HepG2 (cell line): ENCODE results near the gene NADK2. TPM values are rescaled to one million over a fixed set of nuclear protein-coding genes. Genes with fewer than 3 reads are reported as not detected.

ENCODE experiments used
- ATAC-seq: fragments of 200-7000 bp; cut with Tn5 transposase; 3 replicates; pipeline ENCODE4 v1.9.1; 2020; ENCODE audit warnings: mild to moderate bottlenecking, moderate library complexity
- Bru-seq: library from RNA; stranded (reverse); fragments of 400-500 nt; gene quantifications from one replicate; lab custom pipeline; 2021; lab: Mats Ljungman, UMichigan
- BruChase-seq, 2 experiments: library from RNA; stranded (reverse); fragments of 400-500 nt; gene quantifications; one replicate each; lab custom pipeline; 2021; lab: Mats Ljungman, UMichigan
- BruUV-seq: library from RNA; stranded (reverse); fragments of 400-500 nt; replicated peaks from 2 replicates; lab custom pipeline; 2021; lab: Mats Ljungman, UMichigan
- CTCF ChIA-PET: fragments of 300-600 bp; formaldehyde crosslinking; extraction: SDS; loops from one replicate; lab custom pipeline; 2021; ENCODE audit warnings: low total read pairs, inconsistent platforms, low intra/inter-chr PET ratio; lab: Yijun Ruan, JAX
- POLR2A ChIA-PET: fragments of 350-600 bp; sonication (Branson Sonifier 250); formaldehyde crosslinking; loops from one replicate; lab custom pipeline; 2020; ENCODE audit warnings: antibody characterized with exemption, inconsistent platforms; lab: Yijun Ruan, JAX
- DNase-seq: peaks from one replicate; pipeline ENCODE4 v3.0.0-alpha.2; 2015; ENCODE audit warnings: low spot score
- FAIRE-seq: peaks from 3 replicates; lab custom pipeline; 2011; peaks lifted over from hg19 to GRCh38; lab: Jason Lieb, UNC
- H2AFZ ChIP-seq: one replicate; pipeline ENCODE4 v1.6.1; 2011; ENCODE audit warnings: low read length, inconsistent platforms
- H3K27ac ChIP-seq: fragments of 300-600 bp; 3 replicates; pipeline ENCODE4 v1.8.0; 2011; ENCODE audit warnings: mixed run types, mild to moderate bottlenecking, mixed read lengths, low read length, inconsistent platforms; ENCODE audit not compliant: insufficient read depth; ENCODE audit errors: extremely low read length
- H3K27me3 ChIP-seq, 2 experiments: fragments of 200-600 bp in 1 of 2; 2 replicates in 1 of 2; 3 replicates in 1 of 2; pipeline versions ENCODE4 v1.6.0 to v1.8.0; 2011; ENCODE audit warnings: low read length in 2 of 2, mild to moderate bottlenecking in 2 of 2, moderate library complexity in 2 of 2, inconsistent platforms in 1 of 2; ENCODE audit not compliant: insufficient read depth in 2 of 2, control insufficient read depth in 1 of 2
- H3K36me3 ChIP-seq, 2 experiments: fragments of 200-600 bp in 1 of 2; replicated peaks in 1 of 2; 2 replicates in 1 of 2; 3 replicates in 1 of 2; pipeline versions ENCODE4 v1.5.1 to v1.8.0; 2011; ENCODE audit warnings: low read length in 2 of 2, inconsistent platforms in 1 of 2; ENCODE audit not compliant: insufficient read depth in 2 of 2, control insufficient read depth in 1 of 2
- H3K4me1 ChIP-seq: 2 replicates; pipeline ENCODE4 v1.5.1; 2012; ENCODE audit warnings: low read length, inconsistent platforms; ENCODE audit not compliant: insufficient read depth
- H3K4me2 ChIP-seq: 2 replicates; pipeline ENCODE4 v1.6.0; 2011; ENCODE audit warnings: low read depth, low read length, inconsistent platforms
- H3K4me3 ChIP-seq, 3 experiments: fragments of 200-600 bp in 1 of 3; sonication (generic), shearing (Covaris generic) in 1 of 3; replicated peaks in 1 of 3; 2 replicates each; pipeline ENCODE4 v1.5.1; 2011 to 2016; ENCODE audit warnings: low read length in 3 of 3, inconsistent platforms in 2 of 3, low read depth in 2 of 3, mild to moderate bottlenecking in 2 of 3, control low read depth in 1 of 3, mixed read lengths in 1 of 3; ENCODE audit not compliant: insufficient read depth in 1 of 3
- H3K79me2 ChIP-seq: one replicate; pipeline ENCODE4 v1.6.1; 2011; ENCODE audit warnings: low read length, inconsistent platforms; ENCODE audit not compliant: insufficient read depth
- H3K9ac ChIP-seq: 2 replicates; pipeline ENCODE4 v1.6.0; 2011; ENCODE audit warnings: mild to moderate bottlenecking, low read depth, low read length, inconsistent platforms; ENCODE audit not compliant: insufficient read depth
- H3K9me3 ChIP-seq: 2 replicates; pipeline ENCODE4 v1.5.1; 2012; ENCODE audit warnings: mild to moderate bottlenecking, low read length
- H4K20me1 ChIP-seq: 2 replicates; pipeline ENCODE4 v1.6.0; 2011; ENCODE audit warnings: inconsistent platforms, mild to moderate bottlenecking, low read length, moderate library complexity; ENCODE audit not compliant: insufficient read depth
- CBX5 ChIP-seq: sonication (generic); formaldehyde crosslinking; IDR thresholded peaks from 2 replicates; pipeline ENCODE4 v1.4.0; 2020; ENCODE audit warnings: missing genetic modification reagents, borderline replicate concordance
- GTF2F1 ChIP-seq: fragments of 150-350 bp; IDR thresholded peaks from 2 replicates; pipeline ENCODE4 v1.6.1; 2014; ENCODE audit warnings: low read length
- KDM2A ChIP-seq: sonication (generic); formaldehyde crosslinking; IDR thresholded peaks from 2 replicates; pipeline ENCODE4 v1.4.0; 2020; ENCODE audit warnings: low read depth, missing genetic modification reagents, borderline replicate concordance
- NR2F1 ChIP-seq, 2 experiments: fragments of 450-650 bp in 1 of 2; formaldehyde crosslinking in 1 of 2; IDR thresholded peaks; 2 replicates each; pipeline versions ENCODE4 v1.5.0 to v1.6.1; 2016 to 2020; ENCODE audit warnings: mild to moderate bottlenecking in 1 of 2, missing compliant biosample characterization in 1 of 2, missing genetic modification reagents in 1 of 2, moderate library complexity in 1 of 2
- XRCC5 ChIP-seq: fragments of 200-400 bp; formaldehyde crosslinking; optimal IDR thresholded peaks from 2 replicates; pipeline ENCODE3; 2017; ENCODE audit warnings: mild to moderate bottlenecking, low read length
- ZBTB8A ChIP-seq: sonication (generic); formaldehyde crosslinking; IDR thresholded peaks from 2 replicates; pipeline ENCODE4 v1.4.0; 2020; ENCODE audit warnings: mild to moderate bottlenecking, low read depth, missing genetic modification reagents, borderline replicate concordance
- ZNF207 ChIP-seq: fragments of 450-650 bp; IDR thresholded peaks from 2 replicates; pipeline ENCODE4 v1.6.1; 2016; ENCODE audit warnings: antibody characterized with exemption, borderline replicate concordance
- ZNF7 ChIP-seq: IDR thresholded peaks from 2 replicates; pipeline ENCODE4 v1.6.1; 2016; ENCODE audit warnings: missing biosample characterization, missing genetic modification reagents
- ZNF746 ChIP-seq: sonication (generic); formaldehyde crosslinking; IDR thresholded peaks from 2 replicates; pipeline ENCODE4 v1.8.0; 2022; ENCODE audit warnings: mild to moderate bottlenecking, missing genetic modification reagents
- ZNF775 ChIP-seq: sonication (generic); formaldehyde crosslinking; IDR thresholded peaks from 2 replicates; pipeline ENCODE4 v1.4.0; 2020; ENCODE audit warnings: missing genetic modification reagents, mild to moderate bottlenecking, moderate library complexity, borderline replicate concordance
- ZNF841 ChIP-seq: sonication (generic); formaldehyde crosslinking; IDR thresholded peaks from 2 replicates; pipeline ENCODE4 v1.8.1; 2023; ENCODE audit warnings: missing genetic modification reagents, borderline replicate concordance
- ZSCAN5A ChIP-seq: sonication (generic); formaldehyde crosslinking; IDR thresholded peaks from 2 replicates; pipeline ENCODE4 v1.8.0; 2022; ENCODE audit warnings: mild to moderate bottlenecking, missing genetic modification reagents, borderline replicate concordance
- WGBS: methylation state at CpG from one replicate; pipeline ENCODE4 v1.1.6; 2017; ENCODE audit warnings: low lambda C conversion rate; 5-methylcytosine and 5-hydroxymethylcytosine counted together
- in situ Hi-C: cut with HindIII; loops from 2 replicates; pipeline ENCODE4 v1.10.0; 2017; ENCODE audit warnings: low pct_unique_long_range_greater_than_20kb; ENCODE audit not compliant: extremely low pct_ligation_motif_present
- intact Hi-C: fragments of 100-400 bp; cut with micrococcal nuclease; formaldehyde crosslinking; loops from one replicate; pipeline ENCODE4 v1.10.0; 2022; ENCODE audit not compliant: unreplicated experiment
- long read RNA-seq, 2 experiments: library from RNA in 1 of 2; library from polyadenylated mRNA in 1 of 2; stranded (forward) in 1 of 2; unstranded in 1 of 2; transcript quantifications; one replicate each; pipeline ENCODE4 v2.0.0, GENCODE V29; 2019 to 2022
- polyA minus RNA-seq, 3 experiments: library from RNA; depleted of rRNA, polyadenylated mRNA; stranded (reverse); fragments of >200 nt; gene quantifications; 2 replicates each; pipeline ENCODE4 v1.2.3, GENCODE V29; 2011; ENCODE audit warnings: low replicate concordance in 1 of 3
- polyA plus RNA-seq, 8 experiments: library from polyadenylated mRNA; depleted of rRNA in 3 of 8; stranded (reverse) in 7 of 8; unstranded in 1 of 8; fragments of >200 nt; fragmentation: Illumina TruSeq in 4 of 8; extraction: Trizol in 4 of 8; gene quantifications; 2 replicates each; pipeline versions ENCODE4 v1.2.1 to v1.2.3, GENCODE V29; 2011 to 2016; ENCODE audit warnings: low read depth in 4 of 8, missing spikeins in 1 of 8, mixed read lengths in 1 of 8; ENCODE audit not compliant: insufficient read depth in 1 of 8
- total RNA-seq, 5 experiments: library from RNA; depleted of rRNA; stranded (reverse); fragments of >200 nt; fragmentation: Illumina TruSeq; extraction: Trizol; gene quantifications; 2 replicates each; pipeline ENCODE4 v1.2.3, GENCODE V29; 2016; ENCODE audit warnings: low read depth in 1 of 5
- TF ChIP-seq, protein P1 (sequence below): sonication (generic); formaldehyde crosslinking; IDR thresholded peaks from 2 replicates; pipeline ENCODE4 v1.8.0; 2022; ENCODE audit warnings: mild to moderate bottlenecking, missing genetic modification reagents

The NADK2 gene
- total RNA-seq (2016; rRNA removed; fragmentation: Illumina TruSeq; extraction: Trizol) (71.4 and 94.9 TPM in 2 replicates), polyA plus RNA-seq (2011; rRNA removed) (13.9 and 14.6 TPM in 2 replicates), polyA minus RNA-seq (2011; rRNA and poly(A)+ RNA removed; ENCODE audit: low replicate concordance) (15.0 and 26.4 TPM in 2 replicates), Bru-seq, nascent RNA (percentile 84 among the genes with signal in this experiment), BruChase-seq, experiment 1, labeled RNA remaining after a 6-hour chase (percentile 79 among the genes with signal in this experiment), BruChase-seq, experiment 2, labeled RNA remaining after a 2-hour chase (percentile 78 among the genes with signal in this experiment)
- 16.2 and 22.5 TPM in 2 replicates for total RNA-seq (2016; cell fraction: cytosol; rRNA removed; fragmentation: Illumina TruSeq; extraction: Trizol; ENCODE audit: low read depth)
- total RNA-seq (2016; cell fraction: insoluble cytoplasmic fraction; rRNA removed; fragmentation: Illumina TruSeq; extraction: Trizol) = 66.3 and 99.8 TPM in 2 replicates
- total RNA-seq (2016; cell fraction: membrane; rRNA removed; fragmentation: Illumina TruSeq; extraction: Trizol) = 39.1 and 45.5 TPM in 2 replicates
- 36.8 and 39.2 TPM in 2 replicates for total RNA-seq (2016; cell fraction: nucleus; rRNA removed; fragmentation: Illumina TruSeq; extraction: Trizol)
- polyA plus RNA-seq (2011; cell fraction: cytosol; rRNA removed) = 6.9 and 10.4 TPM in 2 replicates
- polyA plus RNA-seq (2011; cell fraction: nucleus; rRNA removed) = 5.7 and 12.0 TPM in 2 replicates
- polyA plus RNA-seq (2012) = 28.2 and 41.4 TPM in 2 replicates
- 11.5 and 11.7 TPM in 2 replicates for polyA plus RNA-seq (2016; cell fraction: cytosol; fragmentation: Illumina TruSeq; extraction: Trizol; ENCODE audit: low read depth)
- polyA plus RNA-seq (2016; cell fraction: insoluble cytoplasmic fraction; fragmentation: Illumina TruSeq; extraction: Trizol; ENCODE audit: low read depth) = 63.7 and 67.5 TPM in 2 replicates
- 21.2 and 22.8 TPM in 2 replicates for polyA plus RNA-seq (2016; cell fraction: membrane; fragmentation: Illumina TruSeq; extraction: Trizol; ENCODE audit: low read depth)
- 67.8 and 71.3 TPM in 2 replicates for polyA plus RNA-seq (2016; cell fraction: nucleus; fragmentation: Illumina TruSeq; extraction: Trizol; ENCODE audit: insufficient read depth, low read depth)
- 20.1 and 29.7 TPM in 2 replicates for polyA minus RNA-seq (2011; cell fraction: cytosol; rRNA and poly(A)+ RNA removed)
- polyA minus RNA-seq (2011; cell fraction: nucleus; rRNA and poly(A)+ RNA removed) = 14.9 and 16.9 TPM in 2 replicates
- long read RNA-seq, experiment 1, transcript NADK2-202 (12 exons, 2,243 nt) = major isoform, 5 of 17 reads
- long read RNA-seq, experiment 1, partial matches to known transcripts = 2 of 17 reads
- long read RNA-seq, experiment 1, other reads (novel, unspliced or antisense) = 10 of 17 reads
- long read RNA-seq, experiment 2, transcript NADK2-202 (12 exons, 2,243 nt) = major isoform, 6 of 29 reads
- long read RNA-seq, experiment 2, partial matches to known transcripts = 0 of 29 reads
- long read RNA-seq, experiment 2, other reads (novel, unspliced or antisense) = 23 of 29 reads

- H3K4me3 ChIP-seq = peak within 1 kb of the TSS; percentile 76 to 93 (median 88)
- H3K4me1 ChIP-seq = peaks cover 50% of the 10 kb centered on the region
- H3K9me3 ChIP-seq = no peaks in the 10 kb centered on the region
- ChIA-PET CTCF (no interaction called here), POLR2A (interaction anchor here (0.7 to 5.3 kb wide), 17 partner anchors 10 to 965 kb away, joined by 3 to 68 read pairs (median 5); partner anchors contain the start of genes LMBRD2, NIPBL and SKP2)
- DNase-seq (peak; percentile 94), ATAC-seq (peak; percentile 87), FAIRE-seq (peak; percentile 21)
- peaks cover 35% of the 10 kb centered on the region for H3K79me2 ChIP-seq
- intact Hi-C loops = loop anchor here (1.0 to 2.0 kb wide), 3 partner anchors 14 to 89 kb away; partner anchors contain the start of gene SKP2
- H3K27ac ChIP-seq = peak within 1 kb of the TSS; percentile 95
- under 1% methylated on average over 47 of the region's 100 CpGs for WGBS
- H3K9ac ChIP-seq = peak within 1 kb of the TSS; percentile 98
- H3K4me2 ChIP-seq = peak within 1 kb of the TSS; percentile 83
- BruUV-seq = no TSS peak
- H4K20me1 ChIP-seq = no peaks in the 10 kb centered on the region
- in situ Hi-C loops = no loop called here
- H2AFZ ChIP-seq = no peak within 1 kb of the TSS
- H3K36me3 ChIP-seq = no peaks in the 10 kb centered on the region
- no peaks in the 10 kb centered on the region for H3K27me3 ChIP-seq
- TF ChIP-seq ZNF7 (no peak), GTF2F1 (no peak), KDM2A (CRISPR knock-in tag) (peak; percentile 79; the same call in 1 of the 2 replicates), ZBTB8A (CRISPR knock-in tag) (no peak), NR2F1 (CRISPR knock-in tag; IDR thresholded peaks at IDR 0.05) (0 out of 4 replicates have a peak, but pooled peaks of 1 of the 2 experiments have one; percentile 12), ZNF775 (CRISPR knock-in tag) (0 out of 2 replicates have a peak, but pooled peaks have one; percentile 25), XRCC5 (peak; percentile 21), ZSCAN5A (CRISPR knock-in tag) (no peak; the same call in 1 of the 2 replicates), ZNF841 (CRISPR knock-in tag) (peak; percentile 90; the same call in 1 of the 2 replicates), CBX5 (CRISPR knock-in tag) (no peak), ZNF207 (no peak), ZNF746 (CRISPR knock-in tag) (no peak)
- TF ChIP-seq, protein P1, sequence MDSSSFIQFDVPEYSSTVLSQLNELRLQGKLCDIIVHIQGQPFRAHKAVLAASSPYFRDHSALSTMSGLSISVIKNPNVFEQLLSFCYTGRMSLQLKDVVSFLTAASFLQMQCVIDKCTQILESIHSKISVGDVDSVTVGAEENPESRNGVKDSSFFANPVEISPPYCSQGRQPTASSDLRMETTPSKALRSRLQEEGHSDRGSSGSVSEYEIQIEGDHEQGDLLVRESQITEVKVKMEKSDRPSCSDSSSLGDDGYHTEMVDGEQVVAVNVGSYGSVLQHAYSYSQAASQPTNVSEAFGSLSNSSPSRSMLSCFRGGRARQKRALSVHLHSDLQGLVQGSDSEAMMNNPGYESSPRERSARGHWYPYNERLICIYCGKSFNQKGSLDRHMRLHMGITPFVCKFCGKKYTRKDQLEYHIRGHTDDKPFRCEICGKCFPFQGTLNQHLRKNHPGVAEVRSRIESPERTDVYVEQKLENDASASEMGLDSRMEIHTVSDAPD (CRISPR knock-in tag) = peak; percentile 78; the same call in 1 of the 2 replicates
These were observed at the start of gene NADK2 for GRCh38 chr5:36241631-36242533. Gene NADK2, minus strand, starts transcription at chr5:36241925. Its CDS starts 127 bp downstream, at chr5:36241798.
